ENCODE data around the gene TMPO. TPM values are rescaled to one million over a fixed set of nuclear protein-coding genes. Genes with fewer than 3 reads are reported as not detected.

Gene TMPO
- polyA plus RNA-seq, 3 donors, result 35.7 to 67.3 (median 52.1) TPM

GRCh38 chr12:98559666-98560065, 44.3 kb downstream of the TMPO start:
- H3K4me1 ChIP-seq (ENCODE audit: control insufficient read depth in 1 of 2, insufficient read depth in 2 of 2, low read length in 2 of 2), result no peaks in the 10 kb centered on the region
- Mint-ChIP-seq H3K27me3 (ENCODE audit: low read depth in 3 of 3) (peaks cover 0 to 2% (median 2%) of the 10 kb centered on the region in 3 donors), H3K4me1 (no peaks in the 10 kb centered on the region), H3K4me3 (no peak overlapping the region), H3K9me3 (peaks cover 0 to 3% (median 2%) of the 10 kb centered on the region in 7 donors), H3K36me3 (no peaks in the 10 kb centered on the region), H3K27ac (no peak overlapping the region)
- WGBS (ENCODE audit: insufficient coverage), result no CpG with 5 or more reads among the region's 1 CpG
- DNase-seq, result no peak
- no peaks in the 10 kb centered on the region for H3K27me3 ChIP-seq (ENCODE audit: control insufficient read depth in 2 of 2, insufficient read depth in 2 of 2, low read length in 2 of 2)
- H3K9ac ChIP-seq (ENCODE audit: insufficient read depth, low read length, poor library complexity, severe bottlenecking), result no peak overlapping the region
- TF ChIP-seq CTCF (IDR thresholded peaks at IDR 0.05), result no peak
- no peaks in the 10 kb centered on the region for H4K20me1 ChIP-seq (ENCODE audit: insufficient read depth, low read length)
- no peak overlapping the region for H3K4me2 ChIP-seq (replicated peaks; ENCODE audit: extremely low read depth, low read length, poor library complexity, severe bottlenecking)
- no peaks in the 10 kb centered on the region for H3K79me2 ChIP-seq (ENCODE audit: insufficient read depth, low read length)
- intact Hi-C loops (cut with micrococcal nuclease), result no loop called here
- no peak overlapping the region for H3K4me3 ChIP-seq (replicated peaks in 1 of 3; ENCODE audit: low read depth in 2 of 3, low read length in 3 of 3)
- H3K9me3 ChIP-seq (replicated peaks in 1 of 2; ENCODE audit: control insufficient read depth in 1 of 2, insufficient read depth in 1 of 2, low read length in 2 of 2), result no peaks in the 10 kb centered on the region
- no peaks in the 10 kb centered on the region for H3K36me3 ChIP-seq (replicated peaks in 1 of 2; ENCODE audit: control insufficient read depth in 1 of 2, insufficient read depth in 2 of 2, low read length in 2 of 2)
- no peak overlapping the region for H2AFZ ChIP-seq (ENCODE audit: insufficient read depth, low read depth, low read length, poor library complexity, severe bottlenecking)
- no peak overlapping the region for H3K27ac ChIP-seq (ENCODE audit: low read depth in 1 of 2, low read length in 2 of 2)

GRCh38 chr12:98561846-98562245, 46.5 kb downstream of the TMPO start:
- WGBS (ENCODE audit: insufficient coverage), result 100% methylated on average over 1 of the region's 3 CpGs
- Mint-ChIP-seq H3K27me3 (ENCODE audit: low read depth in 3 of 3) (peaks cover 0 to 2% (median 2%) of the 10 kb centered on the region in 3 donors), H3K27ac (peak overlapping the region in 1 of 7 donors; percentile 65), H3K36me3 (no peaks in the 10 kb centered on the region), H3K4me3 (no peak overlapping the region), H3K9me3 (peaks cover 0 to 3% (median 2%) of the 10 kb centered on the region in 7 donors), H3K4me1 (peaks cover 5% of the 10 kb centered on the region)
- Histone ChIP-seq H3K4me2 (replicated peaks; ENCODE audit: extremely low read depth, low read length, poor library complexity, severe bottlenecking) (no peak overlapping the region), H3K4me3 (replicated peaks in 1 of 3; ENCODE audit: low read depth in 2 of 3, low read length in 3 of 3) (no peak overlapping the region), H3K4me1 (ENCODE audit: control insufficient read depth in 1 of 2, insufficient read depth in 2 of 2, low read length in 2 of 2) (peaks cover 0 to 5% of the 10 kb centered on the region in 2 donors), H3K36me3 (replicated peaks in 1 of 2; ENCODE audit: control insufficient read depth in 1 of 2, insufficient read depth in 2 of 2, low read length in 2 of 2) (no peaks in the 10 kb centered on the region), H3K9ac (ENCODE audit: insufficient read depth, low read length, poor library complexity, severe bottlenecking) (no peak overlapping the region), H2AFZ (ENCODE audit: insufficient read depth, low read depth, low read length, poor library complexity, severe bottlenecking) (no peak overlapping the region), H3K79me2 (ENCODE audit: insufficient read depth, low read length) (no peaks in the 10 kb centered on the region), H3K9me3 (replicated peaks in 1 of 2; ENCODE audit: control insufficient read depth in 1 of 2, insufficient read depth in 1 of 2, low read length in 2 of 2) (no peaks in the 10 kb centered on the region), H4K20me1 (ENCODE audit: insufficient read depth, low read length) (no peaks in the 10 kb centered on the region), H3K27me3 (ENCODE audit: control insufficient read depth in 2 of 2, insufficient read depth in 2 of 2, low read length in 2 of 2) (no peaks in the 10 kb centered on the region), H3K27ac (ENCODE audit: low read depth in 1 of 2, low read length in 2 of 2) (no peak overlapping the region)
- no peak for DNase-seq
- intact Hi-C loops (cut with micrococcal nuclease), result no loop called here
- no peak for TF ChIP-seq CTCF (IDR thresholded peaks at IDR 0.05)

Data from CD14-positive monocyte (primary cell).